Umbilical cord (tissue), 2 donors: Measurements from ENCODE around the gene RNF126. TPM values are rescaled to one million over a fixed set of nuclear protein-coding genes. Genes with fewer than 3 reads are reported as not detected.
A peak's percentile ranks its signal among the peaks of the same experiment; 100 is the strongest.
"Not testable (repeated sequence)": the region's sequence is repeated elsewhere in the genome, so short reads cannot be mapped to it uniquely, and the experiment has no call there.

ENCODE experiments used
- DNase-seq: peaks from one replicate; pipeline ENCODE4 v3.0.0-alpha.2; 2015; ENCODE audit warnings: low spot score
- total RNA-seq: library from RNA; depleted of rRNA; stranded (reverse); fragments of >200 nt; gene quantifications from one replicate; pipeline ENCODE4 v1.2.3, GENCODE V29; 2014; ENCODE audit warnings: low replicate concordance; ENCODE audit not compliant: insufficient read depth

RNF126 gene
- total RNA-seq, 1 donor from 2014 or later: 1.7 TPM

DNA sequence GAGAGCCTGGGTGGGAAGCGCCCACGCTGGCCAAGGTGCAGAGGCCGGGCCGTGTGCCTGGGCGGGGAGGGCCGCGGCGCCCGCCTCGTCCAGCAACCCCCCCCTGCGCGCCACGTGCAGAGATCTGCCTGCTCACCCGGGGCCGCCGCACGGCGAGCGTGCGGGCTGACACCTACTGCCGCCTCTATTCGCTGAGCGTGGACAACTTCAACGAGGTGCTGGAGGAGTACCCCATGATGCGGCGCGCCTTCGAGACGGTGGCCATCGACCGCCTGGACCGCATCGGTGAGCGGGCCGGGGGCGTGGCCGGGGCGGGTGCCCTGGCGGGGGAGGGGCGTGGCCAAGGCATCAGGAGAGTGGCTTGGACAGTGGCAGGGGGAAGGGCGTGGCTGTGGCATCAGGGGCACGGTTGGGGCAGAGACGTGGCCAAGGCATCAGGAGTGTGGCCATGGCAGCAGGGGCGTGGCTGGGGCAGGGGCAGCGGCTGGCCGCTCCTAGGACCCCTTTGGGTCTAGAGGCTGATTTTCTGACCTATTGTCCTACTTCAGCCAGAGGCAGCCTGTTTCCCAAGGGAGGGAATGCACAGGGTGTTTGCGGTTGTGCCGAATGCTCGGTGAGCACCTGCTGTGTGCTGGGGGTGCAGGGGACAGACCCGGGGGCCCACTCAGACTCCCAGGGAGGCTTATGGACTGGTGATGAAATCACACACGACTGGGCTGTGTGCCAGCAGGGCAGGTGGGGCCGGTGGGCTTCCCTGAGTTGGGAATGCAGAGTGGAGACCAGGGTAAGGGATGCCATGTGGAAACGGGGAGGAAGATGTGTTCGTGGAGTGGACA lies 49.1 kb downstream of the RNF126 start:
- no peak for DNase-seq

DNA sequence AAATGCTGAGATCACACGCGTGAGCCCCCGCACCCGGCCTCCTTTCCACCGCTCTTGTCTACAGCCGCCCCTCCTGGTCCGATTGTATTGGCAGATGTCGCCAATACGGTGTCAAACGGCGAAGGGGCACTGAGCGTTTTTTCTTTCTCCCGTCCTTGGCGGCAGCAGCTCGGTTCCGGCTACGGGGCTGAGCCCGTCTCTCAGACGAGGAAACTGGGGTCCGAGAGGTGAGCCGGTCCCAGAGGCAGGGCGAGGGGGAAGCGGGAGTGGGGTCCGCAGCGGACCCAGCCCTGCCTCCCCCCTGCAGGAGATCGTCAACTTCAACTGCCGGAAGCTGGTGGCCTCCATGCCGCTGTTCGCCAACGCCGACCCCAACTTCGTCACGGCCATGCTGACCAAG lies 50.1 kb downstream of the RNF126 start:
- DNase-seq: no peak

DNA sequence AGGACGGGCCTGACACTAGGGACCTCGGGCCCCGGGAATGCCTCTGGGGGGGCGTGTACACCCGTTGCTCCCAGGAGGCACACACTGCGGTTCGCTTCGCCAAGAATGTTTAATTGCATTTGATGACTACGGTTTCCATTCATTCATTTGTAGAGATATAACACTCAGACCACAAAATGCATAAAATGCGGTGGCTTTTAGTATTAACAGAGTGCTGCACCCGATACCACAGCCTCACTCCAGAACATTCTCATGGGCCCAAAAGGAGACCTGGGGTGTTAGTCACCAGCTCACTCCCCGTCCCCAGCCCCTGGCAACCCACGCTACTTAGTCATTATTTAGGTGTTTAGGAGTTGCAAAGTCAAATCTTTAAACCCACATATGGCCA lies 51.5 kb downstream of the RNF126 start:
- DNase-seq: no peak

DNA sequence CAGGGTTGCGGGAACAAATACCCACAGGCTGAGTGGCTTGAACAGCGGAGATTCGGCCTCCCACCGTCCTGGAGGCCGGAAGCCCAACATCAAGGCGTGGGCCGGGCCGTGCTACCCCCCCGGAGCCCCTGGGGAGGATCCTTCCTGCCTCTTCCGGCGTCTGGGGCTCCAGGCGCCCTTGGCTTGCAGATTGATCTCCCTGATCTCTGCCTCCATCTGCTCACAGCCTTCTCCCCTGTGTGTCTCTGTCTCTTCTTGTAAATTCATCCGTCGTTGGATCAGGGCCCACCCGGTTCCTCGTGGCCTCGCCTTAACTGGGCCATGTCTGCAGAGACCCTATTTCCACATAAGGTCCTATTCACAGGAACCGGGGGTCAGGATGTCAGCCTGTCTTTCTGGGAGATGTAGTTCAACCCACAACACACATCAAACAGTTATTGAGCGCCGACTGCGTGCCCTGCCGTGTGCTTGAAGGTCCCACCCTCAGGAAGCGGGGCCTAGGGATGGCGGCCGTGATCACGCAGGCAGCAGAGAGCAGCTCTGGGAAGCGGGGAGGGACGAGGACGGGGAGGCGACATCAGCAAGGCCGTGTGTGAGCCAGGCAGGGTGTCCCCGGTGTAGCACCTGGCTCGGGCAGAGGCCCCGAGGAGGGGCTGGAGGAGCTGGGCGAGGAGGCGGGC lies 52.1 kb downstream of the RNF126 start:
- DNase-seq: peak; percentile 67

DNA sequence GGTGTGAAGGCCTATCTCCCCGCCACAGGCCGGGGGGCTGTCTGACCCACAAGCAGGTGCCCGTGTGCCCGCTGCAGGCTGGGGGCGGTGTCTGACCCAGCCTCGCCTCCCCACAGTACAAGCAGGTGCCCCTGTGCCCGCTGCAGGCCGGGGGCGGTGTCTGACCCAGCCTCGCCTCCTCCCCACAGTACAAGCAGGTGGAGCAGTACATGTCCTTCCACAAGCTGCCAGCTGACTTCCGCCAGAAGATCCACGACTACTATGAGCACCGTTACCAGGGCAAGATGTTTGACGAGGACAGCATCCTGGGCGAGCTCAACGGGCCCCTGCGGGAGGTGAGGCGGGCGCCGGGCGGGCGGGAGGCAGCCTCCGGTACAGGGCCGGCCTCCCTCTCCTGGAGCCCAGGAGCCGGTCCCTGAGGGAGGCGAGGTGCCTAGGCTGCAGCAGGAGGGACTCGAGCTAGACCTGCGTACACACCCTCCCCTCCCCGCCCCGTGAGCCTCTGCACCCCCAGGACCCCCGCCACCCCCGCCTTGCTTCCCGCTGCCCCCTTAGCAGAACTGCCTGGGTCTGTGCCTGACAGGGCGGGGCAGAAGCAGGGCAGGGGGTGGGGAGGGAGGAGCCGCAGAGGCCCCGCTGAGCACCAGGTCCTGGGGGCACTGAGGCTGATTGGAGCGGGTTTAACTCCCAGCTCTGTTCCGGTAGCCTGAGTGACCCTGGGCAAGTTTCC lies 52.8 kb downstream of the RNF126 start:
- no peak for DNase-seq

DNA sequence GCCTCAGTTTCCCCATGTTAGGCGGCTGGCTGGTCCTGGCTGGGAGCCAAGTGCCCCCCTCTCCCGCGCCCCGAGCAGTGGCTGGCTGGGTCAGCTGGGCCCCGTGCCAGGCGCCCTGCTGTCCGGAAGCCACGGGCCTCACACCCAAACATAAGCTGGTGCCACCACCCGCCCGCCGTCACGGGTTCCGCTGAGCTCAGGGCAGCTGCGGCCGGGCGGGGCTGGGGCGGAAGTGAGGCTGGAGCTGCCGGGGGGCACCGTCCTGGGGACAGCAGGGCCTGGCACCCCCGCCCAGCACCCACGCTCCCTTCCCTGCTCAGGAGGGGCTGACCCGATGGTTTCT lies 54.0 kb downstream of the RNF126 start:
- no peak for DNase-seq

DNA sequence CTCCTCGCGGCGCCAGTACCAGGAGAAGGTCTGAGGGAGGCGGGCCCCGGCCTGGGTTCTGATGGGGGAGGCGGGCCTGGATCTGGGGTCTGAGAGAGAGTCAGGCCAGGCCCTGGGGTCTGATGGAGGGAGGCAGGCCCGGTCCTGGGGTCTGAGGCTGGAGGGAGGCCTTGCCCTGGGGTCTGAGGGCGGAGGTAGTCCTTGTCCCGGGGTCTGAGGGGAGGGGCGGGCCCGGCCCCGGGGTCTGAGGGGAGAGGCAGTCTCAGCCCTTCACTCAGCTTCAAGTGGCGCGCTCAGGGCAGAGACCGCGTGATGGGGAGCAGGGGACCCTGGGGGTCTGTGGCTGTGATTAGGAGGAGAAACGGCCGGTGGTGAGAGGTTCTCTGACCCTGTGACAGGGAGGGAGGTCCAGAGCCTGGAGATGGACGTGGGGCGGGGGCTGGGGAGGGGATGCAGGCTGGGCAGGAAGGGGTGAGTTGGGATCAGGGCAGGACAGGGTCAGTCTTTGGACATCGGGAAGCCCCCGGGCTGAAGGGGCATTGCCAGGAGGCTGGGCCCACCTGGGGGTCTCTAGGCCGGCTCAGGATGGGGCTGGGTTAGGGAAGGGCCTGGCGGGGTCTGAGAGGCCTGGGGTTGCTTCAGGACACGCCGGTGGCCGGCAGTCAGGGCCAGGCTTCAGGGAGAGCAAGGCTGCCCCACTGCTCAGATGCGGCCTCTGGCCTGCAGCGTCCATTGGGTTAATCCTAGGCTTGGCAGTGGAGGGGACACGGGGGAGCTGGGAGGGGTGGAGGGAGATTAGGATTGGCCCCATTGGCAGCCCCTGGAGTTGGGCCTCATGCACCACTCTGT lies 54.6 kb downstream of the RNF126 start:
- no peak for DNase-seq

DNA sequence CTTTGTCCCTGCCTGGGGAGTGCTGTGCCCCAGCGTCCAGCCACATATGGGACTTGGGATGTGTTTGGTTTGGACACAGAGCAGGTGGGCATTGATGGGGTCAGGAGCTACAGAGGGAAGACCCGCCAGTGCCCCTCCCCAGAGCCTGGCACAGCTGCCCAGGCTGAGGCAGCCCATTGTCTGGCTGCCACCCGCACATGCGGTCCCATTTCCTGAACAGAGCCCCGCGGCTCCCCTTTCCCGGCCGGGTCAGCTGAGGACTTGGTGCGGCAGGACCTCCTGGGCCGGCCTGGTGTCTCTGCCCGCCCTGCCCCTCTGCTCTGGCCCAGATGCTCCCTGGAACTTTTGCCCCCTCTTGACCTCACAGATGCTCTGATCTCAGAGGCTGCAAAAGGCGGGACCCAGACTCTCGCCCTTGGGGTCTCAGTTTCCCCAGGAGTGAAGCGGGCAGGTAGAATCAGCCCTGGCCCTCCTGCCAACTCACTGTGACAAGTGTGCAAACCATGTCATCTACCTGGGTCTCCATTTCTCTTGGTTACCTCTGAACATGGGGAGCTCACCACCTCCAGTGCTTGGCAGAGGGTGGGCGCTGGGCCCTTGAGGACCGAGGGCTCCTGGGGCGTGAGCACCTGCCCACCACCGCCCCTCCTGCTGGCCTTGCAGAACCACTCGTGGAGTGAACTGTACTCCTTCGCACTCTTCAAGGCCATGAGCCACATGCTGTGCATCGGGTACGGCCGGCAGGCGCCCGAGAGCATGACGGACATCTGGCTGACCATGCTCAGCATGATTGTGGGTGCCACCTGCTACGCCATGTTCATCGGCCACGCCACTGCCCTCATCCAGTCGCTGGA lies 55.5 kb downstream of the RNF126 start:
- no peak for DNase-seq

DNA sequence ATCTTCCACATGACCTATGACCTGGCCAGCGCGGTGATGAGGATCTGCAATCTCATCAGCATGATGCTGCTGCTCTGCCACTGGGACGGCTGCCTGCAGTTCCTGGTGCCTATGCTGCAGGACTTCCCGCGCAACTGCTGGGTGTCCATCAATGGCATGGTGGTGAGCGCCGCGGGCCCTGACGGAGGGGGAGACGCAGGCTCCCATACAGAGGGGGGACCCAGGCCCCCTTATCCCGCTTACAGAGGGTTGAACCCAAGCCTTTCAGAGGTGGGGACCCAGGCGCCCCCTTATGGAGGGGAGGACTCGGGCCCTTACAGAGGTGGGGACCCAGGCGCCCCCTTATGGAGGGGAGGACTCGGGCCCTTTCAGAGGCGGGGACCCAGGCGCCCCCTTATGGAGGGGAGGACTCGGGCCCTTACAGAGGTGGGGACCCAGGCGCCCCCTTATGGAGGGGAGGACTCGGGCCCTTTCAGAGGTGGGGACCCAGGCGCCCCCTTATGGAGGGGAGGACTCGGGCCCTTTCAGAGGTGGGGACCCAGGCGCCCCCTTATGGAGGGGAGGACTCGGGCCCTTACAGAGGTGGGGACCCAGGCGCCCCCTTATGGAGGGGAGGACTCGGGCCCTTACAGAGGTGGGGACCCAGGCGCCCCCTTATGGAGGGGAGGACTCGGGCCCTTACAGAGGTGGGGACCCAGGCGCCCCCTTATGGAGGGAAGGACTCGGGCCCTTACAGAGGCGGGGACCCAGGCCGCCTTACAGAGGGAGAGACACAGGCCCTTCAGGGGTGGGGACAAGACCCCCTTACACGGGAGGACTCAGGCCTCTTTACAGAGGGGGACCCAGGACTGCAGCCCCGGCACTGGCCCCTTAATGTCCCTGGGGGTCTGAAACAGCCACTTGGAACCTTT lies 57.7 kb downstream of the RNF126 start:
- DNase-seq: not testable (repeated sequence)

DNA sequence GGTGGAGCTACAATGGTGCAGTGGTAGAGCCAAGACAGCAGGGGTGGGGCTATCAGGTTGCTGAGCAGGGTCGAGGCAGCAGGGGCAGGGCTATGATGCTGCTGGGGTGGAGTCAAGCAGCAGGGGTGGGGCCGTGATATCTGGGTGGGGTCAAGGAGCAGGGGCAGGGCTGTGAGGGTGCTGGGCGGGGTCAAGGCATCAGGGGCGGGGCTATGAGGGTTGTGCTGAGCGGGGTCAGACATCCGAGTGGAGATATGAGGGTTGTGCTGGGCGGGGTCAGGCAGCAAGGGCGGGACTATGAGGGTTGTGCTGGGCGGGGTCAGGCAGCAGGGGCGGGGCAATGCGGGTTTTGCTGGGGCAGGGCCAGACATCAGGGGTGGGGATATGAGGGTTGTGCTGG lies 58.7 kb downstream of the RNF126 start:
- DNase-seq: no peak

DNA sequence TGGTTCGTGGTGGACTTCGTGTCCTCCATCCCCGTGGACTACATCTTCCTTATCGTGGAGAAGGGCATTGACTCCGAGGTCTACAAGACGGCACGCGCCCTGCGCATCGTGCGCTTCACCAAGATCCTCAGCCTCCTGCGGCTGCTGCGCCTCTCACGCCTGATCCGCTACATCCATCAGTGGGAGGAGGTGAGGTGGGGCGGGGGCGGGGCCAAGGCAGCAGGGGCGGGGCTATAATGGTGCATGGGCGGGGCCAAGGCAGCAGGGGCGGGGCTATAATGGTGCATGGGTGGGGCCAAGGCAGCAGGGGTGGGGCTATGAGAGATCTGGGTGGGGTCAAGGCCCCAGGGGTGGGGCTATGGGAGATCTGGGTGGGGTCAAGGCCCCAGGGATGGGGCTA lies 59.2 kb downstream of the RNF126 start:
- DNase-seq: not testable (repeated sequence)

DNA sequence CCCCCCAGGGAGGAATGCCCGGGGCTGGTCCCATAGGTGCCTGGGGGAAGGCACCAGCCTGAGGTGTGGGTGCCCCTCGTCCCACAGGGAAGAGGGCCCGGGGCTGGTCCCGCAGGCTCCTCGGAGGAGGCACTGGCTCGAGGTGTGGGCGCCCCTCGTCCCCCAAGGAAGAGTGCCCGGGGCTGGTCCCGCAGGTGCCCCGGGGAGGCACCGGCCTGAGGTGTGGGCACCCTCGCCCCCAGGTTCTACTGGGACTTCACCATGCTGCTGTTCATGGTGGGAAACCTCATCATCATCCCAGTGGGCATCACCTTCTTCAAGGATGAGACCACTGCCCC lies 59.7 kb downstream of the RNF126 start:
- not testable (repeated sequence) for DNase-seq

DNA sequence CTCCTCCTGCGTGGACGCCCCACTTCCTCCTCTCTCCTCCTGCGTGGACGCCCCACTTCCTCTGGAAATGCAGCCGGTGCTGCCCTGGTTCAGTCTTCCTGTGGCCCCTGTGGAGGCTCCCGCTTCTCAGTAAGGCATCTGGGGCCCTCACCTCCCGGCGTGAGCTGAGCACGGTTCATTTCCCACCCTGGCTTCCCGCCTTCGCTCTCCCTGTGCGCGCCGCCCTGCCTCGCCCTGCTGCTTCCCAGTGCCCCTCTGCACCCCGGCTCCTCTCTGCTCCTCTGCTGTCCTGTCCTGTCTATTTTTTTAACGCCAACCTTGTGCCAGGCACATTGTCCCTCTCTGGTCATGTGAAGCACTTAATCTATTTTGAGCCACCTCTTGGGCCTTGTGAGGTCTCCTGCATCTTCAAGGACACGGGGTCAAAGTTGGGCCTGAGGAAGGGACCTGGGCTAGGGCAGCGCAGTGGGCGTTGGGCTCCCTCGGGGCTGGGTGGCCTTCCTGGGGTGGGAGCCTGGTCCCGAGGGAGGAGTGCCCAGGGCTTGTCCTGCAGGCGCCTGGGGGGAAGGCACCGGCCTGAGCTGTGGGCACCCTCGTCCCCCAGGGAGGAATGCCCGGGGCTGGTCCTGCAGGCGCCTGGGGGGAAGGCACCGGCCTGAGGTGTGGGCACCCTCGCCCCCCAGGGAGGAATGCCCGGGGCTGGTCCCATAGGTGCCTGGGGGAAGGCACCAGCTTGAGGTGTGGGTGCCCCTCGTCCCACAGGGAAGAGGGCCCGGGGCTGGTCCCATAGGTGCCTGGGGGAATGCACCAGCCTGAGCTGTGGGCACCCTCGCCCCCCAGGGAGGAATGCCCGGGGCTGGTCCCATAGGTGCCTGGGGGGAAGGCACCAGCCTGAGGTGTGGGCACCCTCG lies 60.4 kb downstream of the RNF126 start:
- DNase-seq: no peak

DNA sequence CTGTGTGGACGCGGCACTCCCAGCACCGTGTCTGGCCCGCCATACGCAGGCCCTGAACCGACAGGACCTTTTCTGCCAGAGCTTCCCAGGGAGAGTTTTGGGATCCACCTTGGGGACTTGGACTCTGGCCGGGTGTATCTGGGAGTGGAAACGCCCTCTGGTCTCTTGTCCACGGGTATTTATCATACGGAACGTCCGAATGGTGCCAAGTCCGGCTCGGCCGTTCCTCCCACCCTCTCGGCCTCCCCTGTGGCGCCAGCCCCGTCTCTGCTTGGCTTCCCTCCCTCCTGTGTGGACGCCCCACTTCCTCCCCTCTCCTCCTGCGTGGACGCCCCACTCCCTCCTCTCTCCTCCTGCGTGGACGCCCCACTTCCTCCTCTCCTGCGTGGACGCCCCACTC lies 61.2 kb downstream of the RNF126 start:
- DNase-seq: no peak

DNA sequence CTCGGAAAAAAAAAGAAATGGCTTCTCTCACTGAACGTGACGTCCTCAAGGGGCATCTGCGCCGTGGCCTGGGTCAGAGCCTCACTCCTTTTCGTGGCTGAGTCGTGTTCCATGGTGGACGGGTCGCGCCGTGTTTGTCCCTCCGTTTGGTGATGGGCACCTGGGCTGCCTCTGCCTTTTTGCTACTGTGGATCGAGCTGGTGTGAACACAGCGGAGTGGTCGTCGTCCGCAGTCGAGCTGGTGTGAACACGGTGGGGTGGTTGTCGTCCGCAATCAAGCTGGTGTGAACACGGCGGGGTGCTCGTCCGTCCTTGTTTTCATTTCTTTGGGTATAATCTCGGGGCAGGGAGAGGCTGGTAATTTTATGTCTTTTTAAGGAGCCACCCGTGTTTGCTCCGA lies 61.7 kb downstream of the RNF126 start:
- DNase-seq: no peak
